Lung (tissue), 12 donors: Measurements from ENCODE around the gene TMEM100. TPM values are rescaled to one million over a fixed set of nuclear protein-coding genes. Genes with fewer than 3 reads are reported as not detected.
"Not testable (repeated sequence)": the region's sequence is repeated elsewhere in the genome, so short reads cannot be mapped to it uniquely, and the experiment has no call there.

ENCODE experiments used
- ATAC-seq: fragments of 200-7000 bp; cut with Tn5 transposase; one replicate; pipeline ENCODE4 v1.9.1; 2020; ENCODE audit warnings: moderate number of reproducible peaks; ENCODE audit not compliant: insufficient read depth, low FRiP score
- DNase-seq, 3 donors: peaks; one replicate each; pipeline ENCODE4 v3.0.0-alpha.2; 2013 to 2017
- H3K27ac ChIP-seq, 2 donors: one replicate each; pipeline ENCODE4 v1.5.1; 2013; ENCODE audit warnings: mild to moderate bottlenecking in 2 of 2, moderate library complexity in 2 of 2, control low read depth in 1 of 2, inconsistent platforms in 1 of 2, low read depth in 1 of 2, low read length in 1 of 2
- H3K27me3 ChIP-seq, 3 donors: one replicate each; pipeline ENCODE4 v1.5.1; 2013; ENCODE audit warnings: low read length in 2 of 3; ENCODE audit not compliant: control insufficient read depth in 3 of 3, insufficient read depth in 3 of 3
- H3K36me3 ChIP-seq, 4 donors: one replicate each; pipeline ENCODE4 v1.5.1; 2013; ENCODE audit warnings: low read length in 4 of 4, mild to moderate bottlenecking in 1 of 4, moderate library complexity in 1 of 4; ENCODE audit not compliant: control insufficient read depth in 4 of 4, insufficient read depth in 4 of 4
- H3K4me1 ChIP-seq, 5 donors: one replicate each; pipeline ENCODE4 v1.5.1; 2013; ENCODE audit warnings: low read length in 5 of 5, mild to moderate bottlenecking in 2 of 5, moderate library complexity in 1 of 5; ENCODE audit not compliant: control insufficient read depth in 5 of 5, insufficient read depth in 5 of 5
- H3K4me3 ChIP-seq: one replicate; pipeline ENCODE4 v1.5.1; 2013; ENCODE audit warnings: mild to moderate bottlenecking, control low read depth, moderate library complexity
- H3K9ac ChIP-seq, 2 donors: one replicate each; pipeline ENCODE4 v1.5.1; 2013; ENCODE audit warnings: low read length in 2 of 2, control low read depth in 1 of 2; ENCODE audit not compliant: insufficient read depth in 1 of 2
- H3K9me3 ChIP-seq, 4 donors: one replicate each; pipeline ENCODE4 v1.5.1; 2013; ENCODE audit warnings: low read length in 3 of 4, mild to moderate bottlenecking in 1 of 4, moderate library complexity in 1 of 4; ENCODE audit not compliant: control insufficient read depth in 4 of 4, insufficient read depth in 3 of 4
- WGBS, 2 donors: extraction: QIAGEN DNeasy Blood & Tissue Kit; methylation state at CpG; one replicate each; pipeline ENCODE4 v1.1.7; 2013; 5-methylcytosine and 5-hydroxymethylcytosine counted together
- polyA plus RNA-seq, 2 donors: library from polyadenylated mRNA; stranded (reverse); fragments of 200-250 nt; gene quantifications; one replicate each; pipeline ENCODE4 v1.2.1, GENCODE V29; 2013
- total RNA-seq, 2 donors: library from RNA; depleted of rRNA in 1 of 2; stranded (reverse); fragments of >200 nt in 1 of 2; gene quantifications; one replicate each; pipeline ENCODE4 v1.2.1, GENCODE V29; 2014 to 2021
- TF ChIP-seq, protein P1 (sequence below): IDR thresholded peaks from 2 replicates; pipeline ENCODE4 v1.5.1; 2012; ENCODE audit warnings: mild to moderate bottlenecking; ENCODE audit errors: control extremely low read depth, extremely low read depth
- donor health status: control.
- donor health status: control.
- donor health status: Bipolar disorder and iron deficiency.
- donor health status: healthy.
- donor health status: DM: yes; HTN: yes; CAD: no.

The TMEM100 gene
- total and polyA plus RNA-seq, 4 donors: 63.6 to 127 (median 83.4) TPM

DNA sequence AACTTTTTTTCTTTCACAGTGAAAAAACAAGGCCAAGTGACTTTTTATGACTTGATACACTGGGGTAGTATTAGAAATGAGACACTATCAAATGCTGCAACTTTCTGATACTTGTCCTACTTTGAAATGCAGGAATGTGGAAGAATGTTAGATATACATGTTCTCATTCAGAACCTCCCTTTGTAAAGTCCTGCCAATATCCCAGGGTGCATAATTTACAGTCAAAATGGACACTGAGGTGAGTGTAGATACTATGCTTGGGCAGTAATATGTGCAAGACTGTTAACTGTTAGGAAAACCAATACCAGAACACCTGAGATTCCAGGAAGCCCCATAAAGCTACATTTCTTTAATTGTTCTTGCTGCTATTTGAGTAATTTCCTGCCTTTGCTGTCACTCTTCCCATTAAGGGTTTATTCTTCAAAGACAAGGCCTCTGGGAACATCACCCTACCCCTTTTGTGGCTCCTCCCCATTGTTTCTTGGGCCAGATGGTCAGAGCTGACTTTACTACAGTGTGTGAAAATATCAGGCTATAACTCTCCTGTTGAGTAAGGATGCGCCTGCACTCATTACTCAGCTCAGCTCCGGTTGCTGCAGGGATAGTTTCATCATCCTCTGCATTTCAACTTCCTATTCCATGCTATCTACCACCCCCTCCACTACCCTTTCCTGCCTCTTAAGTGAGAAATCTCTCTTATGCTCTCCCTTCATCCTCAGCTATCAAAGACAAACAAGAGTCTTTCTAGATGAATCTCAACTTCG, 48.7 kb downstream of the TMEM100 start:
- Histone ChIP-seq H3K9ac (no peak overlapping the region), H3K36me3 (no peaks in the 10 kb centered on the region), H3K9me3 (peaks cover 0 to 2% (median 0%) of the 10 kb centered on the region in 4 donors), H3K4me1 (peaks cover 0 to 2% (median 0%) of the 10 kb centered on the region in 5 donors), H3K27ac (no peak overlapping the region), H3K27me3 (no peaks in the 10 kb centered on the region), H3K4me3 (no peak overlapping the region)
- DNase-seq: no peak
- peak; percentile 56 for ATAC-seq
- TF ChIP-seq, protein P1, sequence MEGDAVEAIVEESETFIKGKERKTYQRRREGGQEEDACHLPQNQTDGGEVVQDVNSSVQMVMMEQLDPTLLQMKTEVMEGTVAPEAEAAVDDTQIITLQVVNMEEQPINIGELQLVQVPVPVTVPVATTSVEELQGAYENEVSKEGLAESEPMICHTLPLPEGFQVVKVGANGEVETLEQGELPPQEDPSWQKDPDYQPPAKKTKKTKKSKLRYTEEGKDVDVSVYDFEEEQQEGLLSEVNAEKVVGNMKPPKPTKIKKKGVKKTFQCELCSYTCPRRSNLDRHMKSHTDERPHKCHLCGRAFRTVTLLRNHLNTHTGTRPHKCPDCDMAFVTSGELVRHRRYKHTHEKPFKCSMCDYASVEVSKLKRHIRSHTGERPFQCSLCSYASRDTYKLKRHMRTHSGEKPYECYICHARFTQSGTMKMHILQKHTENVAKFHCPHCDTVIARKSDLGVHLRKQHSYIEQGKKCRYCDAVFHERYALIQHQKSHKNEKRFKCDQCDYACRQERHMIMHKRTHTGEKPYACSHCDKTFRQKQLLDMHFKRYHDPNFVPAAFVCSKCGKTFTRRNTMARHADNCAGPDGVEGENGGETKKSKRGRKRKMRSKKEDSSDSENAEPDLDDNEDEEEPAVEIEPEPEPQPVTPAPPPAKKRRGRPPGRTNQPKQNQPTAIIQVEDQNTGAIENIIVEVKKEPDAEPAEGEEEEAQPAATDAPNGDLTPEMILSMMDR: no peak
- 38 to 68% methylated on average over 3 of the region's 3 CpGs for WGBS, 2 donors

DNA sequence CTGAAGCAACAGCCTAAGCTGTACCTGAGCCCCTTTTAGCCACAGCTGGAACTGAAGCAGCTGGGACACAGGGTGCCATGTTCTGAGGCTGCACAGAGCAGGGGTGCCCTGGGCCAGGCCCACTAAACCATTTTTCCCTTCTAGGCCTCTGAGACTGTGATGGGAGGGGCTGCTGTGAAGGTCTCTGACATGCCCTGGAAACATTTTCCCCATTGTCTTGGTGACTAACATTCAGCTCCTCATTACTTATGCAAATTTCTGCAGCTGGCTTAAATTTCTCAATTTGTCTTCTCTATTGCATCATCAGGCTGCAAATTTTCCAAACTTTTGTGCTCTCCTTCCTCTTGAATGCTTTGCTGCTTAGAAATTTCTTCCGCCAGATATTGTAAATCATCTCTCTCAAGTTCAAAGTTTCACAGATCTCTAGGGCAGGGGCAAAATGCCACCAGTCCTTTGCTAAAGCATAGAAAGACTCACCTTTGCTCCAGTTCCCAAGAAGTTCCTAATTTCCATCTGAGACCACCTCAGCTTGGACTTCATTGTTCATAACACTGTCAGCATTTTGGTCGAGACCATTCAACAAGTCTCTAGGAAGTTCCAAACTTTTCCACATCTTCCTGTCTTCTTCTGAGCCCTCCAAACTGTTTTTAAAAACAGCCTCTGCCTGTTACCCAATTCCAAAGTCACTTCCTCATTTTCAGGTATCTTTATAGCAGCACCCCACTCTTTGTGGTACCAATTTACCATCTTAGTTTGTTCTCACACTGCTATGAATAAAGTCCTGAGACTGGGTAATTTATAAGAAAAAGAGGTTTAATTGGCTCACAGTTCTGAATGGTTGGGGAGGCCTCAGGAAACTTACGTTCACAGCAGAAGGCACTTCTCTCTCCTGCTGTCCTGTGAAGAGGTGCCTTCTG, 49.8 kb downstream of the TMEM100 start:
- Histone ChIP-seq H3K4me3 (no peak overlapping the region), H3K4me1 (peaks cover 0 to 4% (median 0%) of the 10 kb centered on the region in 5 donors), H3K27me3 (no peaks in the 10 kb centered on the region), H3K27ac (peak overlapping the region in 1 of 2 donors; percentile 51), H3K9ac (no peak overlapping the region), H3K36me3 (no peaks in the 10 kb centered on the region), H3K9me3 (peaks cover 0 to 2% (median 0%) of the 10 kb centered on the region in 4 donors)
- TF ChIP-seq, protein P1: no peak
- DNase-seq (peak in 1 of 3 donors; percentile 17), ATAC-seq (peak; percentile 44)
- WGBS, 2 donors: 37 to 68% methylated on average over 3 of the region's 3 CpGs

DNA sequence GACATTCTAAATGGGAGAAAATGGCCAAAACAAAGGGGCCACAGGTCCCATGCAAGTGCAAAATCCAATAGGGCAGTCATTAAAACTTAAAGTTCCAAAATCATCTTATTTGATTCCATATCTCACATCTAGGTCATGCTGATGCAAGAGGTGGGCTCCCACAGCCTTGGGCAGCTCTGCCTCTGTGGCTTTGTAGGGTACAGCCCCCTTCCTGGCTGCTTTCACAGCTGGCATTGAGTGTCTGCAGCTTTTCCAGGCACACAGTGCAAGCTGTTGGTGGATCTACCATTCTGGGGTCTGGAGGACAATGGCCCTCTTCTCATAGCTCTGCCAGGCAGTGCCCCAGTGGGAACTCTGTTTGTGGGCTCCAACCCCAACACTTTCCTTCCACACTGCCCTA, 50.7 kb downstream of the TMEM100 start:
- not testable (repeated sequence) for ATAC-seq, H3K4me3 ChIP-seq, H3K4me1 ChIP-seq, H3K9ac ChIP-seq, H3K27me3 ChIP-seq, DNase-seq, H3K36me3 ChIP-seq, H3K27ac ChIP-seq, H3K9me3 ChIP-seq

Other genes starting within 250 kb of the TMEM100 start
- not detected for gene SMIM36, start 211.4 kb downstream of the TMEM100 start, total RNA-seq
- gene SMIM36, start 211.4 kb downstream of the TMEM100 start, polyA plus RNA-seq: not detected
- 10 to 100 TPM; 14.3 to 23.8 TPM for gene PCTP, start 28.2 kb upstream of the TMEM100 start, total RNA-seq
- gene PCTP, start 28.2 kb upstream of the TMEM100 start, polyA plus RNA-seq: 10 to 100 TPM; 14.3 to 34.2 TPM